IPS DF 4.7 (cell line): Measurements from ENCODE around the gene TEDC1.
"Not testable (repeated sequence)": the region's sequence is repeated elsewhere in the genome, so short reads cannot be mapped to it uniquely, and the experiment has no call there.

Experiments
- DNase-seq: peaks from one replicate; pipeline ENCODE4 v3.0.0-alpha.2; 2013; ENCODE audit warnings: low spot score; ENCODE audit errors: extremely low read depth

The TEDC1 gene

DNA sequence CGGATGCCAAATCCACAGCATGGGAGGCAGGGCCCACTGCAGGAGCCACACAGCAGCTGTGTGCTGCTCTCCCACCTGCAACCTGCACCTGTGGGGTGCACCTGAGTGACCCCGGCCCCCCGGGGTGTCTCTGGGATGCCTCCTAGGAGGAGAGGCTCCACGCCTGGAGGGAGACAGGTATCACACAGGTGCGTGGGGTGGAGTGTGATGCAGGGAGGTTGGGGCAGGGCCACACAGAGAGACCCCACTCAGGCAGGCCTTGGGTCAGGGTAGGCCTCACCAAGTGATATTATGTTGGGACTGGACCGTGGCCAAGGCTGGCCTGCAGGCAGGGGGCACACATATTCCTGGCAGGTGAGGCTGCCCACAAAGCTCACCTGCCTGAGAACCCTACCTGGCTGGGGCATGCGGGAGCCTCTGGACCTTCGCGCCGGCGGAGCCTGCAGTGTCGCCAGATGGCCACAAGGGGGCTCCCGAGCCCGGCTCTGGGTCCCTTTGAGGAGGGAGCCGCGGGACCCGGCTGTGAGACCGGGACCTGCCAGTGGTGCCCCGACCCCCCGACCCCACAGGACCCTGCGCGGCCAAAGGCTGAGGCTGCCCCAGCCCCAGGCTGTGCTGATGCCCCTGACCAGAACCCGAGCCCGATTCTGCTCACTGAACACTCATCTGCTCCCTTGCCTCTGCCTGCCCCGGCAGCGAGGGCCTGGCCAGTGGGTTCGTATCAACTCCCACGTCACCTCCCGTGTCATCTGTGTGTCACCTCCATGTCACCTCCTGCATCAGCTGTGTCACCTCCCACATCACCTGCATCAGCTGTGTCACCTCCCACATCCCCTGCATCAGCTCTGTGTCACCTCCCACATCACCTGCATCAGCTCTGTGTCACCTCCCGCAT, 46.8 kb downstream of the TEDC1 start:
- DNase-seq = no peak

DNA sequence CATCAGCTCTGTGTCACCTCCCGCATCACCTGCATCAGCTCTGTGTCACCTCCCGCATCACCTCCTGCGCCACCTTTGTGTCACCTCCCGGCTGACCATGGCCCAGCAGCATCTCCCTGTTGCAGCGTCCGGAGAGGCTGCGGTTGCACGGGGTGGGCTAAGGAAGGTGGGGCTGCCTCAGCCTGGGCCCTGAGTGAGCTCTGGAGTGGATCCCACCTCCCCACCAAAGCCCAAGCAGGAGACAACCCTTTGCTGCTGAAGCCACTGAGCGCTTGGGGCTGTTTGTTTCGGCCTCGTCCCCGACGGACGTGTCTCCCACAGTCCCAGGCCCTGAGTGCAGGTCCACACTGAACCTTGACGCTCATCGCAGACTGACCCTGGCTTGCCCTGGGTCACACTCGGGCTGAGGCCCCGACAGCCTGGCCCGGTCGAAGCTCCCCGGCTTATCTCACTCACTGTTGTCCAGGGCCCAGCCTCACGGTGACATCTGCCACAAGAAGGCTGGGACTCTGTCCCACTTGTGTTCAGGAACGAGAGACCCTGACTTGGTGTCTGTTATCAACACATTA, 47.5 kb downstream of the TEDC1 start:
- DNase-seq = no peak

DNA sequence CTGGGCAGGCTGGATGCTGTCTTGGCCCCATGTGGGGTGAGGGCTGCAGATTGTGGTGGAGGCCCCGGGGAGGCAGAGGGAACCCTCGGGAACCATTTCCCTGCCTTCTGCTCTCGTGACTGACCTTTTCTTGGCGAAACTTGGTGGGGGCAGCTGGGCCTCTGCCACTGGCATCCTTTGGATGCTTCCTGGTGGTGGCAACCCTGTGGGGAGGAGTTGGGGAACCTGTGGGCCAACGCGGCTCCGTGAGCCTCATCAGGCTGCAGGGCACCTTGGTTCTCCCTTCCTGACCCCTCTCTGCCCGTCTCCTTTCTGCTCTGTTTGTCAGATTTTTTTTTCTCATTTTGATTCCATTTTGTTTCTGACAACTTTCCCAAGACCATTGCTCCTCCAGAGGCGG, 49.8 kb downstream of the TEDC1 start:
- DNase-seq = no peak

DNA sequence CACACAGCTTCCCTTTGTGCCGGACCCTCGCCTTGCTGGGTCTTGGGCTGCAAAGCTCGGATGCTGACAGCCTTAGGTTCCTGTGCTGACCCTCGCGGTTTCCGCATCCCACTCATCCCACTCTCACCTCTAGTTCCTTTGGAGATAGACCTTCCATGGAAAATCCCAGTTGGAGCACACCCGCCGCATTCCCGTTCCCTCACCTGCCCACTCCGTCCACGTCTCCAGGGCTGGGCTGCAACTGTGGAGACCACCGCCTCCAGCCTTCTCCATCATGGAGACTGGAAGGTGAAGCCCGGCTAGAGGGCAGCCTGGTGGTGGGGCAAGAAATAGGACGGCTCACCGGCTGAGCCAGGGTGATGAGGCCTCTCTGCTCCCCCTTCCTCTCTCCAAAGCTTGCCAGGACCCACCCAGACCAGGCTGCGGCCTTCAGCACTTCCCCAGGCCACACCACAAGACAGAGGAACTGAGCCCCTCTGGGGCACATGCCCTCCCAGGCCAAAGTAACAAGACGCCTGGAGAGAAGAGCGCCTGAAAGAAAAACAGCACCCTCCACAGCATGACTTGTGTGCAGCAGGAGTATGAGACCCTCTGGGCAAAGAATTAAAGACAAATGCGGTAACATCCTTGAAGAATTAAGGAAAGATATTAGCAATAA, 50.3 kb downstream of the TEDC1 start:
- no peak for DNase-seq

DNA sequence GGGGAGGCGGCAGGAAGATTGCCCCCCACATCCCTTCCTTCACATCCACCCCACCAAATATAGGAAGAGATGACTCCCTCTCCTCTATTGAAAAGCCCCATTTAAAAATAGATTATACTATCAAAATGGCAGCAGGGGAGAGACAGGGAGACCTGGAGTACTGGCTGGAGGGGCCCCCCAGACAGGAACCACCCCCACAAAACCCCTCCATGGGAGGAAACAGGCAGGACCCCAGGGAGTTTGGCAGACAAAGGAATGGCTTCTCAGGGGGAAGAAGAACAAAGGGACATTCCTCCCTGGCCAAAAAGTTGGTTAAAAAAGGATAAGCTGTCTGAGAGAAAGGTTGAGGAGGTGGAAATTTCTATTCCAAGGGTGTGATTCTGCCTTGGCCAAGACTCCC, 54.6 kb downstream of the TEDC1 start:
- DNase-seq = not testable (repeated sequence)

DNA sequence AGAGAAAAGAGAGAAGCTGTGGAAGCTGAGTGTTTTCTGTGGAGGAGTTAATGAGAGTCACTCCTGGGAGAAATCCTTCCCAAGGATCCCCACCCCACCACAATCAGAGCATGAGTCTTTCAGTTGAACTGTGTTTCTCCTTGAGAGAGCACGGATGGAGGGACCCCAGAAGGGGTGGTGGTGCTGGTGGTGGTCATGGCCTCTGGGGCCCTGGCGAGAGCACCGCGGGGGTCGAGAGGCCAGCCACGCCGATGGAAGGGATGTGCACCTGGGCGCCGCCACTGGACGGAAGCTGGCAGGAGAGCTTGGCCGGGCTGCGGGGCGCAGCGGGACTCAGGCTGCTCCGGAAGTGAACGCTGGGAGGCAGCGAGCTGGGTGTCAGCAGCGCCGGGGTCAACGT, 55.4 kb downstream of the TEDC1 start:
- not testable (repeated sequence) for DNase-seq

DNA sequence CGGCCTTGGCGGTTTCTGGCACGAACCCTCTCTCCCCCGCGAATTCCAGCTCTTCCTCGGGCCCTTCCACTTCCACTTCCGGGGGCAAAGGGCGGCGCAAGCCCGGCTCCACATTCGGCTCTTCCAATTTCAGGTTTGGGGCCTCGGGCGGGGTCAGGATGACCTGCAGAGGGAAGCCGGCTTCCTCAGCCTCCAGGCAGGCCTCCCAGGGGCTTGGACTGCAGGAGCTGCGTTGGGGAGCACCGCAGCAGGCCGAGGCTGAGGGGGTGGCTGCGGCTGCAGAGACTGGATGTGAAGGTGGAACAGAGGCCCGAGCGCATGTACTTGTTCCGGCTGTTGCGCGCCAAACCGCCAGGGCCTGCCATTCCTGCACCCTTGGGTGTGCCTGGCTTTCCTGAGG, 56.0 kb downstream of the TEDC1 start:
- DNase-seq = not testable (repeated sequence)

DNA sequence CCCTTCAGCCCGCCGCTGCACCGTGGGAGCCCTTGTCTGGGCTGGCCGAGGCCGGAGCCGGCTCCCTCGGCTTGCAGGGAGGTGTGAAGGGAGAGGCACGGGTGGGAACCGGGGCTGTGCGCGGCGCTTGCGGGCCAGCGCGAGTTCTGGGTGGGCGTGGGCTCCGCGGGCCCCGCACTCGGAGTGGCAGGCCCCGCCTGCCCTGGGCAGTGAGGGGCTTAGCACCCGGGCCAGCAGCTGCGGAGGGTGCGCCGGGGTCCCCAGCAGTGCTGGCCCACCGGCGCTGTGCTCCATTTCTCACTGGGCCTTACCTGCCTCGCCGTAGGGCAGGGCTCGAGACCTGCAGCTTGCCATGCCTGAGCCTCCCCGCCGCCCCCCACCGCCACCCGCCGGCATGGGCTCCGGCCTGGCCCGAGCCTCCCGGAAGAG, 56.7 kb downstream of the TEDC1 start:
- no peak for DNase-seq
